ENCODE results near the gene SERPINI1. TPM values are rescaled to one million over a fixed set of nuclear protein-coding genes. Genes with fewer than 3 reads are reported as not detected.

SERPINI1 gene
- total RNA-seq, 1 experiment from 2014 or later, result 8.0 TPM

GRCh38 chr3:167835359-167835758, 99.8 kb downstream of the SERPINI1 start:
- in situ Hi-C loops (cut with HindIII; ENCODE audit: low pct_unique_long_range_greater_than_20kb, low sequenced_read_pairs), result no loop called here

GRCh38 chr3:167835953-167836352, 100.4 kb downstream of the SERPINI1 start:
- Histone ChIP-seq H3K4me3 (ENCODE audit: low read depth in 2 of 2, low read length in 2 of 2) (no peak overlapping the region), H3K27me3 (ENCODE audit: control insufficient read depth, insufficient read depth, low read length) (no peaks in the 10 kb centered on the region), H3K9me3 (ENCODE audit: control insufficient read depth, insufficient read depth, low read depth, low read length) (no peaks in the 10 kb centered on the region), H3K27ac (ENCODE audit: low read length) (no peak overlapping the region), H3K4me1 (ENCODE audit: control insufficient read depth, insufficient read depth, low read length) (no peaks in the 10 kb centered on the region), H3K36me3 (ENCODE audit: control insufficient read depth, insufficient read depth, low read length) (no peaks in the 10 kb centered on the region)
- BruUV-seq (replicated peaks), result no TSS peak
- no peak for ATAC-seq
- in situ Hi-C loops (cut with HindIII; ENCODE audit: low pct_unique_long_range_greater_than_20kb, low sequenced_read_pairs), result no loop called here
- POLR2A ChIA-PET, result no interaction called here
- no peak for TF ChIP-seq SIN3A (IDR thresholded peaks at IDR 0.05; ENCODE audit: borderline replicate concordance, insufficient read depth, low read depth, low read length)
- no peak for TF ChIP-seq TCF7L2 (IDR thresholded peaks at IDR 0.05; ENCODE audit: low read depth, low read length)
- no peak for TF ChIP-seq REST (IDR thresholded peaks at IDR 0.05; ENCODE audit: insufficient read depth in 1 of 2, low read depth in 2 of 2, low read length in 1 of 2)
- TF ChIP-seq CTCF (IDR thresholded peaks at IDR 0.05), result no peak
- TF ChIP-seq POLR2AphosphoS5 (IDR thresholded peaks at IDR 0.05; ENCODE audit: low read depth, low read length), result no peak
- intact Hi-C loops (cut with micrococcal nuclease; ENCODE audit: unreplicated experiment), result no loop called here
- CTCF ChIA-PET, result no interaction called here
- DNase-seq (ENCODE audit: low read depth, low spot score), result no peak

More at GRCh38 chr3:167835359-167835758, 99.8 kb downstream of the SERPINI1 start:
- CTCF ChIA-PET, result no interaction called here
- Histone ChIP-seq H3K9me3 (ENCODE audit: control insufficient read depth, insufficient read depth, low read depth, low read length) (no peaks in the 10 kb centered on the region), H3K27ac (ENCODE audit: low read length) (no peak overlapping the region), H3K36me3 (ENCODE audit: control insufficient read depth, insufficient read depth, low read length) (no peaks in the 10 kb centered on the region), H3K27me3 (ENCODE audit: control insufficient read depth, insufficient read depth, low read length) (no peaks in the 10 kb centered on the region), H3K4me1 (ENCODE audit: control insufficient read depth, insufficient read depth, low read length) (no peaks in the 10 kb centered on the region), H3K4me3 (ENCODE audit: low read depth in 2 of 2, low read length in 2 of 2) (no peak overlapping the region)
- intact Hi-C loops (cut with micrococcal nuclease; ENCODE audit: unreplicated experiment), result no loop called here
- TF ChIP-seq SIN3A (IDR thresholded peaks at IDR 0.05; ENCODE audit: borderline replicate concordance, insufficient read depth, low read depth, low read length), result no peak
- TF ChIP-seq CTCF (IDR thresholded peaks at IDR 0.05), result no peak
- TF ChIP-seq TCF7L2 (IDR thresholded peaks at IDR 0.05; ENCODE audit: low read depth, low read length), result no peak
- no peak for TF ChIP-seq POLR2AphosphoS5 (IDR thresholded peaks at IDR 0.05; ENCODE audit: low read depth, low read length)
- no peak for TF ChIP-seq REST (IDR thresholded peaks at IDR 0.05; ENCODE audit: insufficient read depth in 1 of 2, low read depth in 2 of 2, low read length in 1 of 2)
- no TSS peak for BruUV-seq (replicated peaks)
- ATAC-seq (no peak), DNase-seq (ENCODE audit: low read depth, low spot score) (no peak)
- POLR2A ChIA-PET, result no interaction called here
